GM12878 (cell line): ENCODE measurements around the gene TMEM138. TPM values are rescaled to one million over a fixed set of nuclear protein-coding genes. Genes with fewer than 3 reads are reported as not detected.

ENCODE experiments used
- ATF3 ChIP-seq: IDR thresholded peaks from 2 replicates; pipeline ENCODE4 v1.6.1; 2011; ENCODE audit warnings: low read depth, mild to moderate bottlenecking, low read length, moderate library complexity, borderline replicate concordance; ENCODE audit errors: extremely low read depth
- HCFC1 ChIP-seq: fragments of 150-350 bp; IDR thresholded peaks from 2 replicates; pipeline ENCODE4 v1.6.1; 2014; ENCODE audit warnings: low read length
- KAT2A ChIP-seq: conservative IDR thresholded peaks from 2 replicates; pipeline ENCODE4 v1.6.1; 2011; ENCODE audit warnings: low read depth, low read length; ENCODE audit not compliant: control insufficient read depth
- TCF7 ChIP-seq: IDR thresholded peaks from 2 replicates; pipeline ENCODE4 v1.6.1; 2014; ENCODE audit warnings: antibody characterized with exemption, borderline replicate concordance
- ZNF384 ChIP-seq: IDR thresholded peaks from 2 replicates; pipeline ENCODE4 v1.6.1; 2012; ENCODE audit warnings: low read depth, mild to moderate bottlenecking, low read length, improper control_type of control experiment, borderline replicate concordance
- ZNF687 ChIP-seq: fragments of 450-650 bp; IDR thresholded peaks from 2 replicates; pipeline ENCODE4 v1.6.1; 2017; ENCODE audit warnings: mild to moderate bottlenecking, moderate library complexity
- polyA plus RNA-seq, 11 experiments: library from polyadenylated mRNA; depleted of rRNA in 4 of 11; unstranded in 6 of 11; stranded (reverse) in 5 of 11; fragments of >200 nt; fragmentation: Nextera tagmentation in 4 of 11; fragmentation: Illumina TruSeq in 1 of 11; extraction: Ambion mirVana in 4 of 11; extraction: Trizol in 1 of 11; gene quantifications; 1 replicate in 1 of 11; 2 replicates in 10 of 11; pipeline versions ENCODE4 v1.2.1 to v1.2.3, GENCODE V29; 2011 to 2016; ENCODE audit warnings: inconsistent platforms in 2 of 11, missing spikeins in 2 of 11, low read depth in 1 of 11
- total RNA-seq, 4 experiments: library from RNA; depleted of rRNA in 3 of 4; stranded (reverse); fragments of >200 nt in 3 of 4; fragmentation: Illumina TruSeq in 1 of 4; extraction: Trizol in 1 of 4; gene quantifications; 2 replicates each; pipeline versions ENCODE4 v1.2.1 to v1.2.3, GENCODE V29; 2013 to 2021
- TF ChIP-seq, protein P1 (sequence below): fragments of 450-650 bp; formaldehyde crosslinking; IDR thresholded peaks from 2 replicates; pipeline ENCODE4 v1.5.0; 2022; ENCODE audit warnings: mild to moderate bottlenecking, missing genetic modification characterization
- TF ChIP-seq, protein P2 (sequence below): IDR thresholded peaks from 2 replicates; pipeline ENCODE4 v1.6.1; 2012; ENCODE audit warnings: improper control_type of control experiment, low read depth, low read length; ENCODE audit not compliant: insufficient replicate concordance
- TF ChIP-seq, protein P3 (sequence below): fragments of 450-650 bp; IDR thresholded peaks from 2 replicates; pipeline ENCODE4 v1.6.1; 2017; ENCODE audit warnings: antibody characterized with exemption, mild to moderate bottlenecking, moderate library complexity

The TMEM138 gene
- total and polyA plus RNA-seq, 10 of the 15 experiments (the other 5 are each of a cell fraction or from before 2014, with no cell fraction given), result 28.5 to 116 (median 73.4) TPM

DNA sequence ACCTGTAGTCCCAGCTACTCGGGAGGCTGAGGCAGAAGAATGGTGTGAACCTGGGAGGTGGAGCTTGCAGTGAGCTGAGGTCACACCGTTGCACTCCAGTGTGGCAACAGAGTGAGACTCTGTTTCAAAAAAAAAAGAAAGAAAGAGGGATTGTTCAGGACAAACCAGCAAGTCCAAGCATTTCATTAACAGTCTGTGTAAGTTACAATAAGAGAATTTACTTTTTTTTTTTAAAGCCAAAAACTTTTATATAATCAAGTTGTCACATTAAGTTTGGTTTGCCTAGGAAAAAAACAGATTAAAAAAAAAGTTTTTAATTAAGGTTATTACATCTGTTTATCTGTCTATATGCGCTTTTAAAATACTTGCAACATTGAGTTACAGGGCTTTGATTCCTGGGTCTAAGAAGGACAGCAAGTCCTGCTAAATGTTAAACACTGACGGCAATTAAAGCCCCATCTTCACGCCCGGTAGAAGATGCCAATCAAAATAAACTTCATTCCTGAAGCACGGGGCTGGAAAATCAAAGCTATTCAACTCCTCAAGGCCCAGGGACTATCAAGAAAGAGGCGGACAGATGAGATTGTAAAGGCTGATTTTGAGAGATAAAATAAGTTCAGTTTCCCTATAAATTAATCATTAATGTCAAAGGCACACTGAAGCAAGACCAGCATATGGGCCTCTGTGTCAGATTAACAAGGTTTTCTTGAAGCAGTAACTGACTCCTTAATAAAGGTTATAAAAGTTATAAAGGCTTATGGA is 10.7 kb downstream of the TMEM138 start (continued):
- TF ChIP-seq, protein P1, sequence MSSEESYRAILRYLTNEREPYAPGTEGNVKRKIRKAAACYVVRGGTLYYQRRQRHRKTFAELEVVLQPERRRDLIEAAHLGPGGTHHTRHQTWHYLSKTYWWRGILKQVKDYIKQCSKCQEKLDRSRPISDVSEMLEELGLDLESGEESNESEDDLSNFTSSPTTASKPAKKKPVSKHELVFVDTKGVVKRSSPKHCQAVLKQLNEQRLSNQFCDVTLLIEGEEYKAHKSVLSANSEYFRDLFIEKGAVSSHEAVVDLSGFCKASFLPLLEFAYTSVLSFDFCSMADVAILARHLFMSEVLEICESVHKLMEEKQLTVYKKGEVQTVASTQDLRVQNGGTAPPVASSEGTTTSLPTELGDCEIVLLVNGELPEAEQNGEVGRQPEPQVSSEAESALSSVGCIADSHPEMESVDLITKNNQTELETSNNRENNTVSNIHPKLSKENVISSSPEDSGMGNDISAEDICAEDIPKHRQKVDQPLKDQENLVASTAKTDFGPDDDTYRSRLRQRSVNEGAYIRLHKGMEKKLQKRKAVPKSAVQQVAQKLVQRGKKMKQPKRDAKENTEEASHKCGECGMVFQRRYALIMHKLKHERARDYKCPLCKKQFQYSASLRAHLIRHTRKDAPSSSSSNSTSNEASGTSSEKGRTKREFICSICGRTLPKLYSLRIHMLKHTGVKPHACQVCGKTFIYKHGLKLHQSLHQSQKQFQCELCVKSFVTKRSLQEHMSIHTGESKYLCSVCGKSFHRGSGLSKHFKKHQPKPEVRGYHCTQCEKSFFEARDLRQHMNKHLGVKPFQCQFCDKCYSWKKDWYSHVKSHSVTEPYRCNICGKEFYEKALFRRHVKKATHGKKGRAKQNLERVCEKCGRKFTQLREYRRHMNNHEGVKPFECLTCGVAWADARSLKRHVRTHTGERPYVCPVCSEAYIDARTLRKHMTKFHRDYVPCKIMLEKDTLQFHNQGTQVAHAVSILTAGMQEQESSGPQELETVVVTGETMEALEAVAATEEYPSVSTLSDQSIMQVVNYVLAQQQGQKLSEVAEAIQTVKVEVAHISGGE (CRISPR knock-in tag), result no peak
- TF ChIP-seq, protein P2, sequence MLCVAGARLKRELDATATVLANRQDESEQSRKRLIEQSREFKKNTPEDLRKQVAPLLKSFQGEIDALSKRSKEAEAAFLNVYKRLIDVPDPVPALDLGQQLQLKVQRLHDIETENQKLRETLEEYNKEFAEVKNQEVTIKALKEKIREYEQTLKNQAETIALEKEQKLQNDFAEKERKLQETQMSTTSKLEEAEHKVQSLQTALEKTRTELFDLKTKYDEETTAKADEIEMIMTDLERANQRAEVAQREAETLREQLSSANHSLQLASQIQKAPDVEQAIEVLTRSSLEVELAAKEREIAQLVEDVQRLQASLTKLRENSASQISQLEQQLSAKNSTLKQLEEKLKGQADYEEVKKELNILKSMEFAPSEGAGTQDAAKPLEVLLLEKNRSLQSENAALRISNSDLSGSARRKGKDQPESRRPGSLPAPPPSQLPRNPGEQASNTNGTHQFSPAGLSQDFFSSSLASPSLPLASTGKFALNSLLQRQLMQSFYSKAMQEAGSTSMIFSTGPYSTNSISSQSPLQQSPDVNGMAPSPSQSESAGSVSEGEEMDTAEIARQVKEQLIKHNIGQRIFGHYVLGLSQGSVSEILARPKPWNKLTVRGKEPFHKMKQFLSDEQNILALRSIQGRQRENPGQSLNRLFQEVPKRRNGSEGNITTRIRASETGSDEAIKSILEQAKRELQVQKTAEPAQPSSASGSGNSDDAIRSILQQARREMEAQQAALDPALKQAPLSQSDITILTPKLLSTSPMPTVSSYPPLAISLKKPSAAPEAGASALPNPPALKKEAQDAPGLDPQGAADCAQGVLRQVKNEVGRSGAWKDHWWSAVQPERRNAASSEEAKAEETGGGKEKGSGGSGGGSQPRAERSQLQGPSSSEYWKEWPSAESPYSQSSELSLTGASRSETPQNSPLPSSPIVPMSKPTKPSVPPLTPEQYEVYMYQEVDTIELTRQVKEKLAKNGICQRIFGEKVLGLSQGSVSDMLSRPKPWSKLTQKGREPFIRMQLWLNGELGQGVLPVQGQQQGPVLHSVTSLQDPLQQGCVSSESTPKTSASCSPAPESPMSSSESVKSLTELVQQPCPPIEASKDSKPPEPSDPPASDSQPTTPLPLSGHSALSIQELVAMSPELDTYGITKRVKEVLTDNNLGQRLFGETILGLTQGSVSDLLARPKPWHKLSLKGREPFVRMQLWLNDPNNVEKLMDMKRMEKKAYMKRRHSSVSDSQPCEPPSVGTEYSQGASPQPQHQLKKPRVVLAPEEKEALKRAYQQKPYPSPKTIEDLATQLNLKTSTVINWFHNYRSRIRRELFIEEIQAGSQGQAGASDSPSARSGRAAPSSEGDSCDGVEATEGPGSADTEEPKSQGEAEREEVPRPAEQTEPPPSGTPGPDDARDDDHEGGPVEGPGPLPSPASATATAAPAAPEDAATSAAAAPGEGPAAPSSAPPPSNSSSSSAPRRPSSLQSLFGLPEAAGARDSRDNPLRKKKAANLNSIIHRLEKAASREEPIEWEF, result no peak
- TF ChIP-seq ATF3 (no peak), KAT2A (no peak), ZNF384 (no peak), TCF7 (no peak), HCFC1 (no peak), ZNF687 (no peak)
- TF ChIP-seq, protein P3, sequence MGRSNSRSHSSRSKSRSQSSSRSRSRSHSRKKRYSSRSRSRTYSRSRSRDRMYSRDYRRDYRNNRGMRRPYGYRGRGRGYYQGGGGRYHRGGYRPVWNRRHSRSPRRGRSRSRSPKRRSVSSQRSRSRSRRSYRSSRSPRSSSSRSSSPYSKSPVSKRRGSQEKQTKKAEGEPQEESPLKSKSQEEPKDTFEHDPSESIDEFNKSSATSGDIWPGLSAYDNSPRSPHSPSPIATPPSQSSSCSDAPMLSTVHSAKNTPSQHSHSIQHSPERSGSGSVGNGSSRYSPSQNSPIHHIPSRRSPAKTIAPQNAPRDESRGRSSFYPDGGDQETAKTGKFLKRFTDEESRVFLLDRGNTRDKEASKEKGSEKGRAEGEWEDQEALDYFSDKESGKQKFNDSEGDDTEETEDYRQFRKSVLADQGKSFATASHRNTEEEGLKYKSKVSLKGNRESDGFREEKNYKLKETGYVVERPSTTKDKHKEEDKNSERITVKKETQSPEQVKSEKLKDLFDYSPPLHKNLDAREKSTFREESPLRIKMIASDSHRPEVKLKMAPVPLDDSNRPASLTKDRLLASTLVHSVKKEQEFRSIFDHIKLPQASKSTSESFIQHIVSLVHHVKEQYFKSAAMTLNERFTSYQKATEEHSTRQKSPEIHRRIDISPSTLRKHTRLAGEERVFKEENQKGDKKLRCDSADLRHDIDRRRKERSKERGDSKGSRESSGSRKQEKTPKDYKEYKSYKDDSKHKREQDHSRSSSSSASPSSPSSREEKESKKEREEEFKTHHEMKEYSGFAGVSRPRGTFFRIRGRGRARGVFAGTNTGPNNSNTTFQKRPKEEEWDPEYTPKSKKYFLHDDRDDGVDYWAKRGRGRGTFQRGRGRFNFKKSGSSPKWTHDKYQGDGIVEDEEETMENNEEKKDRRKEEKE, result no peak
